Stimulated activated memory B cell treated with anti-CD40 and anti-IgM and Interleukin-4, amounts not matched to agents 10 μg/mL and 1 μg/mL and 100 μg/mL, for 72 hours (primary cell): ENCODE results near the gene TSPAN15.
"Not testable (repeated sequence)": the region's sequence is repeated elsewhere in the genome, so short reads cannot be mapped to it uniquely, and the experiment has no call there.

ENCODE experiments used
- ATAC-seq: fragments of 150-1000 bp; cut with Tn5 transposase; 2 replicates; pipeline ENCODE4 v1.10.0; 2021
- H3K27ac Mint-ChIP-seq: one replicate; pipeline ENCODE4 v1.8.0; 2022; ENCODE audit warnings: mild to moderate bottlenecking, mixed read lengths
- H3K27me3 Mint-ChIP-seq: one replicate; pipeline ENCODE4 v1.8.0; 2022; ENCODE audit warnings: mixed read lengths
- H3K36me3 Mint-ChIP-seq: one replicate; pipeline ENCODE4 v1.8.0; 2022; ENCODE audit warnings: mixed read lengths
- H3K4me1 Mint-ChIP-seq: one replicate; pipeline ENCODE4 v1.8.0; 2022; ENCODE audit warnings: mixed read lengths
- H3K4me3 Mint-ChIP-seq: one replicate; pipeline ENCODE4 v1.8.0; 2022; ENCODE audit warnings: mild to moderate bottlenecking, moderate library complexity, mixed read lengths
- H3K9me3 Mint-ChIP-seq: one replicate; pipeline ENCODE4 v1.8.0; 2022; ENCODE audit warnings: mixed read lengths

Gene TSPAN15

DNA sequence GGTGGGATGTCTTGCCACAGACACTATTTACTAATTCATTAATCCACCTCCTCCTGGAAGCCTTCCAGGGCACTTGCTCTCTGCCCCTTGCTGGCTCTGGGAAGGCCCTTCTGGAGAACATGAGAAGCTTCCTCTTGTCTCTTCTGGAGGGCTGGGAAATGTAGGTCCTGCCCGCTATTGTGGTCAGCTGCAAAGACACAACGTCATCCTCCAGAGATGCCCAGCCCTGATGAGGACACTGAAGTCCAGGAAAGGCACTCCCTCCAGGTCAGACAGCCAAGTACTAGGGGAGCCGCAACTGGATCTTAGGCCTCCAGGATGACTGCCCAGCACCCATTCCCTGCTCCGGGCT is 24.9 kb upstream of the TSPAN15 start:
- Mint-ChIP-seq H3K4me1 (peaks cover 15% of the 10 kb centered on the region), H3K9me3 (peaks cover 3% of the 10 kb centered on the region), H3K27me3 (no peaks in the 10 kb centered on the region), H3K27ac (no peak overlapping the region), H3K36me3 (no peaks in the 10 kb centered on the region), H3K4me3 (no peak overlapping the region)
- ATAC-seq = no peak

GRCh38 chr10:69428165-69428564 is 23.1 kb upstream of the TSPAN15 start:
- no peak overlapping the region for H3K27ac Mint-ChIP-seq
- no peaks in the 10 kb centered on the region for H3K27me3 Mint-ChIP-seq
- H3K4me3 Mint-ChIP-seq = no peak overlapping the region
- peaks cover 3% of the 10 kb centered on the region for H3K9me3 Mint-ChIP-seq
- no peak for ATAC-seq
- no peaks in the 10 kb centered on the region for H3K36me3 Mint-ChIP-seq
- H3K4me1 Mint-ChIP-seq = peaks cover 15% of the 10 kb centered on the region

GRCh38 chr10:69434169-69434568 is 17.1 kb upstream of the TSPAN15 start:
- Mint-ChIP-seq H3K27me3 (peaks cover 39% of the 10 kb centered on the region), H3K27ac (no peak overlapping the region), H3K4me3 (no peak overlapping the region), H3K4me1 (no peaks in the 10 kb centered on the region), H3K9me3 (no peaks in the 10 kb centered on the region), H3K36me3 (no peaks in the 10 kb centered on the region)
- no peak for ATAC-seq

DNA sequence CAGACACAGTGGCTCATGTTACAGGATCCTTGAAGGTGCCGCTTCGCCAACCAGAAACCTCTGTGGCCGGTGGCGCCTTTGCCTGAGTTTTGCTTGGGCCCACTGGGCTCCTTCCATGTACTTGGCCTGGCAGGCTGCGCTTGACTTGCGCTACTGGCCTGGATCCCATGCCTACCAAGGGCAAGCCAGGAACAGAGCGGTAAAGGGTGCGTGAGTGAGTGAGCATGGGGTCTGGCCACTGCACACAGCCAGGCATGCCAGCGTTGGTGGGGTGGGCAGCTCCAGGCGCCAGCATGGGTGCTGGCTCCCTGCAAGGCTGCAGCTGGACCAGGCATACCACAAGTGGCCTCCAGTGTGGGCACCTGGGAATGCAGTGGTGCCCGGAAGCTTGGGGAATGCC is 16.3 kb upstream of the TSPAN15 start:
- H3K27ac Mint-ChIP-seq = no peak overlapping the region
- peaks cover 47% of the 10 kb centered on the region for H3K27me3 Mint-ChIP-seq
- no peak for ATAC-seq
- no peaks in the 10 kb centered on the region for H3K9me3 Mint-ChIP-seq
- H3K36me3 Mint-ChIP-seq = no peaks in the 10 kb centered on the region
- H3K4me1 Mint-ChIP-seq = no peaks in the 10 kb centered on the region
- H3K4me3 Mint-ChIP-seq = no peak overlapping the region

GRCh38 chr10:69435966-69436520 is 15.2 kb upstream of the TSPAN15 start:
- Mint-ChIP-seq H3K27me3 (peaks cover 49% of the 10 kb centered on the region), H3K9me3 (no peaks in the 10 kb centered on the region), H3K4me3 (no peak overlapping the region), H3K36me3 (no peaks in the 10 kb centered on the region), H3K27ac (no peak overlapping the region), H3K4me1 (no peaks in the 10 kb centered on the region)
- ATAC-seq = no peak

DNA sequence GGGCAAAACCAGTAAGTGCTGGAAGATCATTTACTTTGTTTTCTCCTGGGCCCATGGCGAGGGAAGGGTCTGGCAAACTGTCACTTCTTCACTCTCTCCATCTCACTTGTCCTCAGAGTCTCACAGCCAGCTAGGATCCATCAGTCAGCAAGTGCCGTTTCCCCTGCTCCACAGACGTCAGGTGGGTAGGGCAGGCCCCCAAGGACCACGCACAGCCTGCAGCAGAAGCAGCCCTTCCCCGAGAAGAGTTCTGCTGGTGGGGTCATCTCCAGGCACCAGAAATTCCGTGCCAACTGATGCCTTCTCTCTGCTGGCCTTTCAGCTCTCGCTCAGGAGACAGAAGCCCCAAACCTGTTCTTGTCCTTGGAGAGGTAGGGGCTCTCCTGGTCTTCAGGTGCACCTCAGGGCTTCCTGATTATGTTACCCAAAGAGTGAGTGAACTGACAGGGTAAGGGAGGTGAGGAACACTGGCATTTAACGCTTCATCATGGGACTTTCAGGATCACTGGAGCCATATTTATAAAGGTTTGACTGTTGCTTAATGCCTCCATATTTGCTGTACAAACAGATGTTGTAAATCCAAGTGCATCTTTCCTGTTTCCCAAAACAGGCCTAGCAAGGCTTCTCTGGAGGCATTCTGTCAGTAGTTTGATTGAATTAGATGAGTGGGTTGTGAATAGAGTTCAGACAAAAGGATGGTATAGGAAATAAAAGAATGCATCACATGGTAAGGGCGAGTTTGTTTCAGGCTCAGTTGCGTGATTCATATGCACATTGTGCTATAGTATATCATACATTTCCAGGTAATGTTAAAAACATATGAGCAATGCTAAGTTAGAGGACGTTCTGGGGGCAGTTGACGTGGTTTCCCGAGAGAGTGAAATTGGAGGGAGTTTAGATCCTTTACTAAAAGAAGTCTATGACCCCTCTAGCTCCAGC is 13.7 kb upstream of the TSPAN15 start:
- H3K27me3 Mint-ChIP-seq = peaks cover 61% of the 10 kb centered on the region
- H3K27ac Mint-ChIP-seq = no peak overlapping the region
- H3K9me3 Mint-ChIP-seq = no peaks in the 10 kb centered on the region
- no peak for ATAC-seq
- no peaks in the 10 kb centered on the region for H3K36me3 Mint-ChIP-seq
- no peaks in the 10 kb centered on the region for H3K4me1 Mint-ChIP-seq
- no peak overlapping the region for H3K4me3 Mint-ChIP-seq

- no peak for ATAC-seq
- no peak overlapping the region for H3K4me3 Mint-ChIP-seq
- no peaks in the 10 kb centered on the region for H3K9me3 Mint-ChIP-seq
- H3K27me3 Mint-ChIP-seq = peaks cover 69% of the 10 kb centered on the region
- H3K27ac Mint-ChIP-seq = no peak overlapping the region
- no peaks in the 10 kb centered on the region for H3K4me1 Mint-ChIP-seq
- no peaks in the 10 kb centered on the region for H3K36me3 Mint-ChIP-seq
Measured at GRCh38 chr10:69438536-69439349, 12.5 kb upstream of the TSPAN15 start.

DNA sequence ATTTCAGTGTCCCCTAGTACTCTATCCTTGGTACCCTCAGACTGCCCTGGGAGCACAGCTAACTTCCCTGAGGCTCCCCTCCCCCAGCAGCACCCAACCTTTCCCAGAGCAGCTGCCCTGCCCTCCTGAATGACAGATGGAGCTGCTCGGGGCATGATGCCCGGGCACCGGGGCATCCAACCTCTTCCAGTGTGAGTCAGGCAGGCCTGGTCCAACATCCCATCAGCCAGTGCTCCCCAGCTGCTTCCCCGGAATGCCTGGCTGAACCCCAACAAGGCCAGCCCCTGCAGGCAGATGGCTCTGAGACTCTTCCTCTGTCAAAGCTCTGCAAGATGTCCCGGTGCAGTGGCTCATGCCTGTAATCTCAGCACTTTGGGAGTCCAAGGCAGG is 11.9 kb upstream of the TSPAN15 start:
- ATAC-seq = no peak
- Mint-ChIP-seq H3K27me3 (peaks cover 65% of the 10 kb centered on the region), H3K9me3 (no peaks in the 10 kb centered on the region), H3K4me1 (no peaks in the 10 kb centered on the region), H3K4me3 (no peak overlapping the region), H3K36me3 (no peaks in the 10 kb centered on the region), H3K27ac (no peak overlapping the region)

DNA sequence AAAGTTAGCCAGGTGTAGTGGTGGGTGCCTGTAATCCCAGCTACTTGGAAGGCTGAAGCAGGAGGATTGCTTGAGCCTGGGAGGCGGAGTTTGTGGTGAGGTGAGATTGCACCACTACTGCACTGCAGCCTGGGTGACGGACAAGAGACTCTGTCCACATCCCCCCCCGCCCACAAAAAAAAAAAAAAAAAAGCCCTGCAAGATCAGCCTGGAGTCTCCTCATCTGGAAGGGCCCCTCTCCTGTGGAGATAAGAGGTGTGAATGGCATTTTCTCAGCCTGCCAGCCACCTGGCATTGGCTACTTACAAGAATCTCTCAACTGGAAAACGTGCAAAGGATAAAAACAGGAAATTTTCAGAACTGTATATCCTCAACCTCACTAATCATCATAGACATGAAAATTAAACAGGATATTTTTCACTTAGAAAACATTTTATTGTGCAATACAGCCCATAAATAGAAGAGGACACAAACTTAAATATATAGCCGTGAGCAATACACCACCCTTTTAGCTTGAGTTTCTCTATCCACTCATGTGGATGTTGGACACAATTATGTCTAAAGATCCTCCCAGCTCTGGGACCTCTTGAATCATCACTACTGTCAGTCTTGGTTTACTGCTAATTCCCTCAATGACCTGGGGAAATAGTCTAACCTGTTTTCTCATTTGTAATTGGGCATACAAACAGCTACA is 11.3 kb upstream of the TSPAN15 start:
- Mint-ChIP-seq H3K4me3 (no peak overlapping the region), H3K27ac (no peak overlapping the region), H3K27me3 (peaks cover 59% of the 10 kb centered on the region), H3K9me3 (no peaks in the 10 kb centered on the region), H3K36me3 (no peaks in the 10 kb centered on the region), H3K4me1 (no peaks in the 10 kb centered on the region)
- ATAC-seq = no peak

DNA sequence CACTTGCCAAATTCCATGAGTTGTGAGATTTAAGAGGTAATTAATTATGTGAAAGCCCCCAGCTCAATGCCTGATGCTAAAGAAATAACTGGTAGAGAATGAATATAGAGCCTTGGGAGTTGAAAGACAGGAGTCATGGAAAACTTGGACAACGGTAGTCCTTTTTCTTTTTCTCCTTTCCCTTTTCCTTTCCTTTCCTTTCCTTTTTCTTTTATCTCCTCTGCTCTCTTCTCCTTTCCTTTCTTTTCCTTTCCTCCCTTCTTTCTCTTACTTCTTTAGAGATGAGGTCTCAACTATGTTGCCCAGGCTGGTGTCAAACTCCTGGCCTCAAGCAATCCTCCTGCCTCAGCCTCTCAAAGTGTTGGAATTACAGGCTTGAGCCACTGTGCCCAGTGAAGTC is 7.9 kb upstream of the TSPAN15 start:
- no peaks in the 10 kb centered on the region for H3K36me3 Mint-ChIP-seq
- no peak for ATAC-seq
- no peaks in the 10 kb centered on the region for H3K9me3 Mint-ChIP-seq
- peaks cover 42% of the 10 kb centered on the region for H3K27me3 Mint-ChIP-seq
- no peak overlapping the region for H3K4me3 Mint-ChIP-seq
- no peak overlapping the region for H3K27ac Mint-ChIP-seq
- H3K4me1 Mint-ChIP-seq = no peaks in the 10 kb centered on the region

- Mint-ChIP-seq H3K4me1 (no peaks in the 10 kb centered on the region), H3K27ac (no peak overlapping the region), H3K36me3 (no peaks in the 10 kb centered on the region), H3K27me3 (peaks cover 38% of the 10 kb centered on the region), H3K4me3 (no peak overlapping the region), H3K9me3 (no peaks in the 10 kb centered on the region)
- no peak for ATAC-seq
Measured at GRCh38 chr10:69445041-69445440, 6.2 kb upstream of the TSPAN15 start.

GRCh38 chr10:69446229-69446628 is 5.0 kb upstream of the TSPAN15 start:
- peaks cover 43% of the 10 kb centered on the region for H3K27me3 Mint-ChIP-seq
- no peaks in the 10 kb centered on the region for H3K9me3 Mint-ChIP-seq
- H3K27ac Mint-ChIP-seq = no peak overlapping the region
- H3K4me3 Mint-ChIP-seq = no peak overlapping the region
- no peak for ATAC-seq
- H3K4me1 Mint-ChIP-seq = peaks cover 6% of the 10 kb centered on the region
- no peaks in the 10 kb centered on the region for H3K36me3 Mint-ChIP-seq

GRCh38 chr10:69446650-69447151 is 4.6 kb upstream of the TSPAN15 start:
- Mint-ChIP-seq H3K36me3 (no peaks in the 10 kb centered on the region), H3K4me3 (no peak overlapping the region), H3K27me3 (peaks cover 43% of the 10 kb centered on the region), H3K27ac (no peak overlapping the region), H3K9me3 (no peaks in the 10 kb centered on the region), H3K4me1 (peaks cover 11% of the 10 kb centered on the region)
- no peak for ATAC-seq

DNA sequence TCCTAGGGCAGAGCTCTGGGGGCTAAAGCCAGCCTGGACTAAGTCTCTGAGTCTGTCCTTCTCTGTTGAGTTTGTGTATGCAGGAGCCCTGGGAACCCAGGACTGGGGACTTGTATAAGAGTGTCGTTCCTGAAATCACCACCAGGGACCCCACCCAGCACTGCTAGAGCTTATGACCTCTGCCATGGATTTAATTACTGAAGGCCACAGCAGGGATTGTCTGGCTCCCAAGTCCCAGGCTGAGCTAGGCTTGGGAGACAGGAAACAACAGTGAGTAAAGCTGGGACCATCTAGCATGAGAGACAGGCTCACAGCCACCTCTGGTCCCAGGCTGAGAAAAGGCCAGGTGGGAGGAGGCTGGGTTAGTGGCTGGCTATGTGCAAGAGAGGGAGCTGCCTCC is 1.4 kb upstream of the TSPAN15 start:
- peaks cover 46% of the 10 kb centered on the region for H3K27me3 Mint-ChIP-seq
- H3K4me3 Mint-ChIP-seq = no peak overlapping the region

GRCh38 chr10:69450395-69450794 is 870 bp upstream of the TSPAN15 start:
- H3K4me3 Mint-ChIP-seq, ATAC-seq, H3K9me3 Mint-ChIP-seq, H3K36me3 Mint-ChIP-seq, H3K27ac Mint-ChIP-seq: not testable (repeated sequence)
- H3K27me3 Mint-ChIP-seq = peaks cover 50% of the 10 kb centered on the region
- peaks cover 17% of the 10 kb centered on the region for H3K4me1 Mint-ChIP-seq

More for the DNA sequence above, 1.4 kb upstream of the TSPAN15 start:
- peak; percentile 42 for ATAC-seq
- no peaks in the 10 kb centered on the region for H3K9me3 Mint-ChIP-seq
- no peak overlapping the region for H3K27ac Mint-ChIP-seq
- peaks cover 17% of the 10 kb centered on the region for H3K4me1 Mint-ChIP-seq
- H3K36me3 Mint-ChIP-seq = no peaks in the 10 kb centered on the region
